HS-5 (cell line): ENCODE data around the gene OBP2B.

Source experiments
- DNase-seq: peaks from one replicate; pipeline ENCODE4 v3.0.0-alpha.2; 2012; ENCODE audit warnings: low read depth

The OBP2B gene

DNA sequence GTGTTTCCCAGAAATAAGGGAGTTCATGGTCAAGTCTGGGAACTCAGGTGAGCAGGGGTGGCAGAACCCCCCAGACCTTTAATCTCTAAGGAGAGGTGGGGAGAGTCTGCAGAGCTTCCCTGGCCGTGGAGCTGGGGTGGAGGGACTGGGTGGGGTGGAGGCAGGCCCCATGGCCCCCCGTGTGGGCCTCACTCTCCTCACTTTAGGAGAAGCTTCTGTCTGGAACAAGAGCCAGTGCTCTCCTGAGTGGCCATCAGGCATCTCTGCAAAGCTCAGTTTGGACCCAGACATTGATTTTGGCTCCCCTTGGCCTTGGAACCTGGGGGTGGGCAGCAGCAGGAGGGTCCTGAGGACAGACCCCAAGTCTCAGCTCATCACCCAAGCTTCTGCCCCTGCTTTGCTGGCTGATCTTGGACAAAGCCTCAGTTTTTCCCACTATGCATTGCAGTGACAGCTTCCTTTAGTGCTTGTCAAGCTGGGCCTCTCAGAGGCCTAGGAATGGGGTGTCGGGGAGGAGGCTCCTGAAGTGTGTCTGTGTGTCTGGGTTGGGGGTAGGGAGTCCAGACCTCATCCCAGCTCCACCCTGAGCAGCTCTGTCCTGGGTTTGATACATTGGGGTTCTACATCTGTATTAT lies 41.8 kb downstream of the OBP2B start:
- DNase-seq, result no peak

DNA sequence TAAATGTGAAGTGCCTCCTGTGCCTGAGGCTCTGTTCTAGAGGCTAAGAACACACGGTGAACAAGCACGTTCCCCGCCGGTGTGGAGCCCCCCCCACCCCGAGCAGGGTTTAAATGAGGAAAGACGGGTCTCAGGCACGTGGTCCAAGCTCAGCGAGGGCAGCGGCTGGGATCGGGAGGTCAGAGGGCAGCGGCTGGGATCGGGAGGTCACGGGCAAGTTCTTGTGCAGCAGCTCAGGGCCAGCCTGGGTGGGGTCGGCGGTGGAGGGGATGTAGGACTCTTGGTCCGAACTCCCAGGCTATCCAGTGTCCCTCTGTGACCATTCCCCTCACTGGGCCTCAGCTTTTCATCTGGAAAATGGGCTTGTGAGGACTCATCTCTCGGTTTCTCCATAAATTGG lies 42.7 kb downstream of the OBP2B start:
- no peak for DNase-seq

DNA sequence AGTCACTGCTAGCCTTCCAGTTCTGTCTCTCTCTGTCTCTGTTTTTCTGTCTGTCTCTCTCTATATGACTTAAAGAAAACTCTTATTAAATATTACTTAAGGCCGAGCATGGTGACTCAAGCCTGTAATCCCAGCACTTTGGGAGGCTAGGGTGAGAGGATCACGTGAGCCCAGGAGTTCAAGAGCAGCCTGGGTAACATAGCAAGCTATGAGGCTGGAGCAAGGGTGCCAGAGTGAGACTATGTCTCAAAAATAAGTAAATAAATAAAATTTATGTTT lies 43.7 kb downstream of the OBP2B start:
- DNase-seq, result no peak

DNA sequence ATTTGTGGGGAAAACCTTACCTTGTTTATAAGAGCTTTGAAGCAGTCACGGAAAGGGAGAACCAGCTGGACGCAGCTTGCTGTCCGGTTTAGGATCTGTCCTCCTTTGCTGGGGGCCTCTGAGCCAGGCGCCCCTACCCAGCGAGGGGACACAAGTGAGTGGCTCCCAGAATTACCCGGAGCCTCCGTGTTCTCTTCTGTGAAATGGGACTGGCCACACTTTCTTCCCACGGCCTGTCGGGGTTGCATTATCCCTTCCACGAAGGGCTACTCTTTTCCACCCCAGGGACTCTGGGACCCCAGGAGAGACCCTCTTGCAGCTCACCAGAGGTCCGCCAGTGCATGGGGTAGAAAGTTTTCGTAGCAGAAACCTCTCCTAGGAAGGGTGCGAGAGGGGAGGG lies 44.9 kb downstream of the OBP2B start:
- DNase-seq, result no peak

DNA sequence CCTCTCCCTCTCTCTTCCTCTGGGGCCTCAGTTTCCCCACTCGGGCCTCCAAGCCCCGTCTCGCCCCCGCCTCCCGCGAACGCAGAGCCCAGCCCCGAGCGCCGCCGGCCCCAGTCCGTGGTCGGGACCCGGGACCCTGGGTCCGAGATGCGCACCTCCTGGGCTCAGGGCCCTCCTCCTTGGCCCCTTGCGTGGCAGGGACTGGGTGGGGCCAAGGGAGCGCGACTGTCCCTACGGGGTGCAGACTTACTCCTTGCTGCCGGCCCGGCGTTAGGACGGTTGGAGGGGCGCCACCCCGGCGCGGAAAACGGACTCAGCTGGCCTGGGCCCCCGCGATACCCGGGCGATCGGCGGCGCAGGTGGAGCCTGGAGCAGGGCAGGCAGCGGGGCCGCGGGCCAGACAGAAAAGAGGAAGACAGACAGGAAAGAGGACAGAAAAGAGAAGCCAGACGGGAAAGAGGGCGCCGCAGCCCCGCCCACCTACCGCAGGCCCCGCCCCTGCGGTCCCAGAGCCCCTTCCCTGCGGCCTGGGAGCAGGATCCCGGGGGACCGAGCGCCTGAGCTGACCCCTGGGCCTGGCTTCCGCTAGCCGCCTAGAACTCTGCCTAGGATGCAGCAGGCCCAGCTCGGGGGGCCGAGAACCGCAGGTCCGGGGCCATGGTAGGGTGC lies 45.4 kb downstream of the OBP2B start, which contains the start of gene GBGT1:
Gene GBGT1 (minus strand): TSS at position 411 of the 669 bp plus-strand sequence. CDS start 1,502 bp downstream, outside the sequence.
- no peak for DNase-seq

DNA sequence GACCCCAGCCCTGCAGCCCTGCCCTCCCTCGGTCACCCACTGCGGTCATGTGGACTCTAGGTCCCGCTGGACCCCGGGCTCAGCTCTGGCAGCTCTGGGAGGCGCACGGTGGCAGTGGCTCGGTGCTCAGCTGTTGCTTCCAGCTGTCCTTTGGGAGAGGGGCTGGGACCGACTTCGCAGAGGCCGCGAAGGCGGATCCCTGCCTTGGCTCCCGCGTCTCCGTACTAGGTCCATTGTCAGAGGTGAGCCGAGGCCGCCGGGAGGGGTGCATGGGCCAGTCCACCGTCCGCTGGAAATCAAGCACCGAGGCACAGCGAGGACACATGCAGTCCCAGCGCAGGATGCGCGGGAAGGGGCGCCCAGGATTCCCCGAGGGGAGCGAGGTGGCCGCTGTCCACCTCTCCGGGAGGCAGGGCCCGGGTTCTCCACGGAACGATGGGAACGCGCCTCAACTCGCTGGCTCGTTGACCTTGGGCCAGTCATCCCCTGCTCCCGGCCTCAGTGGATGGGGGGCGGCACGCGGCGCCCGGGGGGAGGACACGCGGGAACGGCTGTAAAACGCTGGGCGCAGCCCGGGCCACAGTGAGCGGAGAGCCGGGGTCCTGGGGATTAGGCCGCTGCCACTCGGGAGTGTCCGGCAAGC lies 46.1 kb downstream of the OBP2B start:
- DNase-seq, result no peak

DNA sequence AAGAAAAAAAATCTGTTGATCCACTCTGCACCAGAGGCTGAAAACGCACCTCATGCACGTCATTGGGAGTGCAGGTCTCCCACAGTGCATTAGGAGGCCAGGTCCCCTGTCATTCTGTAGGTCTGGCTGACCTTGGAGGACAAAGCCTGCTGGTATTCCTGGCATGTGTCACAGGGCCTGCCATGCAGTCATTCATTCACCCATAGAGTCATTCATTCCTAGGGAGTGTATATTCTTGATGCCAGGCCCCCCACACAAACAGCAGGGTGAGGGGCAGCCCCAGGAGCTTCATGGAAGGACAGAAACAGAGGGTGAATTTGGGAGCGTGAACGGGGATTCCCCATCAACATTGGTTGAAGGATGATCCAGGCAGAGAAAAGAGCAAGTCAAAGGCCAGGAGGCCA lies 47.5 kb downstream of the OBP2B start:
- no peak for DNase-seq

DNA sequence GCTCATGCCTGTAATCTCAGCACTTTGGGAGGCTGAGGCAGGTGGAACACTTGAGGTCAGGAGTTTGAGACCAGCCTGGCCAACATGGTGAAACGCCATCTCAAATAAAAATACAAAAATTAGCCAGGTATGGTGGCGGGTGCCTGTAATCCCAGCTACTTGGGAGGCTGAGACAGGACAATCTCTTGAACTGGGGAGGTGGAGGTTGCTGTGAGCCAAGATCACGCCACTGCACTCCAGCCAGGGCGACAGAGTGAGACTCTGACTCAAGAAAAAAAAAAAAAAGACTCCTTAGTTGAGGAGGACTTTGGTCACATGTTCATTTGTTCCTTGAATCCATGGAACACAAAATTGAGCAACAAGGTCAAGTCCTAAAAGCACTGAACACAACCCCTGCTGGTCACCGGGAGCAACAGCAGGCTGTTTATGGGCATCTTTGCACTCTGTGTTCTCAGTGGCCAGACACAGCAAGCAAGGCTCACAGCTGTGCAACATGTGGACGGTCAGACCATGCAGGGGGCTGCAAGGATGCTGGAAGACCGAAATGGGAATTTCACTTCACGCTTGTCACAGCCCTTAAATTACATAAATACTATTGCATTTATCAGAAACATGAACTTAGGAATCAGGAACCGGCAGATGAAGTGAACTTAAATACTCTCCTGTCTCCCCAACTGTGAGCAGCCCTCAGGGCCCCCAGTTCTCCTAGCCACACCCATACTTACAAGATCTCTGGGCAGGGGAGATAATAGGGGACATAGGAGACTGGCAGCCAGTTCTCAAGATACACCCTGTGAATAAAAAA lies 48.1 kb downstream of the OBP2B start:
- DNase-seq, result no peak

DNA sequence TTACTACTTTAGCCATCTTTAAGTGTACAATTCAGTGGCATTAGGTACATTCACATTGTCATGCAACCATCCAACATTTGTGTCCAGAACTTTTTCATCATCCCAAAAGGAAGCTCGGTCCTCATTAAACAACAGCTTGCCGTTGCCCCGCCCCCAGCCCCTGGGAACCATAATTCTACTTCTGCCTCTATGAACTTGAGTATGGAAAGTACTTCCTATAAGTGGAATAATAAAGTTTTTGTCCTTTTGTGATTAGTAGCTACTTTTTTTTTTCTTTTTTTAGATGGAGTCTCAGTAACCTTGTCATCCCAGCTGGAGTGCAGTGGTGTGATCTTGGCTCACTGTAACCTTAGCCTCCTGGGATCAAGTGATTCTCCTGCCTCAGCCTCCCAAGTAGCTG lies 50.4 kb downstream of the OBP2B start:
- DNase-seq, result no peak
